SKM-1 (cell line): ENCODE results near the gene LLGL1.
"Not testable (repeated sequence)": the region's sequence is repeated elsewhere in the genome, so short reads cannot be mapped to it uniquely, and the experiment has no call there.

Experiments
- DNase-seq: peaks from one replicate; lab custom pipeline; 2025; ENCODE audit not compliant: unreplicated experiment; lab: John Stamatoyannopoulos, UW

LLGL1 gene

DNA sequence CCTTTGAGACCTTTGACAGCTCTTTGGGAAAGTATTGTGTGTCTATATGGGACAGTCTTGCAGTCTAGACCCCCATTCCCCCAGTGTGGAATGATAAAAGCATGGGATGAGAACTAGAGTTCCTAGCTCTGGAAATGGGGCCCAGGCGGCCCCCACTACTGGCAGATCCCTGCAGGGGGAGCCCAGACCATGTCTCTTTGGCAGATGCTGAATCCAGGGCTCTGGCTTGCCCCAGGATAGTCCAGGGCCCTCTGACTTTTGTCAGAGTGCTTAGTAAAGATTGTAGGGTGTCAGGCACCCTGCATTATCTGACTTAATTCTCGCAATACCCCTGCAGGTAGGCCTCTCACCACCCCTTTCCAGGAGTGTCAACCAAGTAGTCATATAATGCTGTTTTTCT is 33.5 kb upstream of the LLGL1 start:
- DNase-seq: no peak

DNA sequence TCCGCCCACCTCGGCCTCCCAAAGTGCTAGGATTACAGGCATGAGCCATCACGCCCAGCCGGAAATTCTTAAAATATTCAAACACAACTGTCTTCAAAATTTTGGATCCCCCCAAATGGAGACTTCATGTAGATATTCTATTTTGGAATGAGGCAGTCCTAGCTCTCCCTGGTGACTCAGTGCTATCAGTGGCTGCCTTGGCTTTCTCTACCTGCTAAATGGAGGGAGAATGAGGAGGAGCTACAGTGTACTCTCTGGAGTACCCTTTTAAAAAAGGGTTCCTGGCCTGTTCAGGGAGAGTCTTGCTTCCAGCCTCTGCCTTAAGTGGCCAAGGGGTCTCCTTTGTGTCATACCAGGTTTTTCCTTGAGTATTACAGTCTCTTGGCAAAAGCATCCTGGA is 31.0 kb upstream of the LLGL1 start:
- no peak for DNase-seq

DNA sequence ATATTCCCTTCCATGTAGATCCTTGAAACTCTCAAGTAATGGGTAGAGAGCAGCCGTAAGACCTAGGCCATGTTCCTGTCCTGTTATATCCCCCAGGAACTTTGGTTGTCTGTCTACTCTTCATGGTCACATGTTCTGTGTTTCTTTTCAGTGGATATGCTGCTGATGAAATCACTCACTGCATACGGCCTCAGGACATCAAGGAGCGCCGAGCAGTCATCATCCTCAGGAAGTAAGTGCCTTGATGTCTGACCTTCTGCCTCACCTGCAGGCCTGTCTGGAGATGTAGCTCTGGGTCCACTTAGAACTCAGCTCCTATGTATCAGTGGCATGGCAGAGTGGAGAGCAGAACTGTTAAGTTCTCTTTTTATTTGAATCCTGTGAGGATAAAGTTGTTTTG is 30.6 kb upstream of the LLGL1 start:
- DNase-seq: no peak

DNA sequence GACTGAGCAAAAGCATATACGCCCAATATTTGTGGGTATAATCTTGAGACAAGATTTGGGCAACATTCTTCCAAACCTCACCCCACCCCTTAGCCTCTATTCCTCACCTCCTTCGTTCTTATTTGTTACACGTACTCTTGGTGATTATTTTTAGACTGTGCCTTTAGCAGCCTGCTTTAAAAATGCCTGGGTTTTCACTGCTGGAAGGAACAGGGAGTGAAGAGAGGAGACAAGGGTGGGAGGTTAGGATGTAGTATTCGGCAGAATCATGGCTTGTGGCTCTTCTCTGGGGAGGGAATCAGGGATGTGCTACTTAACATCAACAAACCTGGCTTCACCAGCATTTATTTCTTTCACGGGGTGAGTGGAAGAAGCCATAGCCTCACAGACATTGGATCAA is 30.2 kb upstream of the LLGL1 start:
- no peak for DNase-seq

DNA sequence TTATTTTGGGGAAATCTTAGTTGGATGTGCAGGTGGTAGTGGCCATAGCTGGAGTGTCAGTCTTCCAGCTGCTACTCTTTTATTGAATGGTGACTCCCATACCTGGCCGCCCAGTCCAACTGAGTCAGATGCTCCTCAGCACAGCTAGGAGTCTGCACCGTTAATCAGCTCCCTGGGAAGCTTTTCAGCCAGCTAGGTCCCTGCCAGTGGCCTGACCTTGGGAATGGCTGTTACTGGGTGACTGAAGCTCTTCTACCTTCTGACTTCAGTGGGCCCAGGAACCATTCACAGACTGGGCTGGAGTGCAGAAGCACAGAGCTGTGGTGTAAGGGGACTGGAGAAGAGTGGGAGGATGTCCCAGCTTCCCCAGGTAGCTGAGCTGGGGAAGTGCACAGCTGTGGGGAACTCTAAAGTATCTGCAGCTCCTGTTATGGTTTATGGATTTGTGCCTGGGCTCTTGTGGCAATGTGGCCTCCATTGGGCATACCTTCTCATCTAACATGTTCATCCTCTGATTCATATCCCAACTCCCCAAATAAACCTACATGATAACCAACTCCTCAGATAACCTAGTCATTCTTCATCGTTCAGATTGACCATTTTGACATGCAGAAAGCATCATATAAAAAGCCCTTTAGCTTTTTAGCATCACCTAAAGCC is 27.8 kb upstream of the LLGL1 start:
- DNase-seq: no peak

DNA sequence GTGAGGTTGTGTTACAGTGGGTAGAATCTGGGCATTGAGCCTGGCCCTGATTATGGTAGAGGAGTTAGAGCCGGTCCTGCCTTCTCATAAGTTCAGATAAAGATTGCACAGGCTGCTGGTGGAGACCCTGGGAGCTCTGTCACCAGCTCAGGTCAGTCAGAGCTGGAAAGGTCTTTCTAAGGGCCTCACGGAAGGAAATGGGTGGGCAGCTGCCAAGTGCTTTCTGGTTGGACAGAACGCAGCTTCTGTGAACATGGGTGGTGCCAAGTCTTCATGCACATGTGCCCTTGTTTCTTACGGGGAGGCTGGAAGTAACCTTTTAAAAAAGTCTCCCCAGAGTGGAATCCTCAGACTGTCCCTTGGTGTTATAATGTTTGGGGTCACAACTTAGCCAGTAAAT is 26.9 kb upstream of the LLGL1 start:
- DNase-seq: no peak

DNA sequence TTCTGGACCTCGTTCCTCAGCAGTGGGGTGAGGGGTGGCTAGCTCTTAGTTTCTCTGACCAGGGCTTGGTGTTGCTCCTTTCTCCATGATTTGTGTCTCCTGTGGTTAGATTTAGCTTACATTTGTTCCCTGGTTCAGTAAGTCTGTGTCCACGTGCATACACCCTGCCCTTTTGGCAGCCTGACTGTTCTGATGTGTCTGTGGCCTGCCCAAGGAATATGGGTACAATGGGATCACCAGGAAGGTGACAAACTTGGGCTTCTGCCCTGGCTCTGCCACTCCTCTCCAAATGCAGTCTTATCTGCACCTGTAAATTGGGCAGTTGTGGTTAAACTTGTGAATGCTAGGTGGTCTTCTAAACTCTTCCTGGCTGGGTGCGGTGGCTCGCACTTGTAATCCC is 24.3 kb upstream of the LLGL1 start:
- no peak for DNase-seq

DNA sequence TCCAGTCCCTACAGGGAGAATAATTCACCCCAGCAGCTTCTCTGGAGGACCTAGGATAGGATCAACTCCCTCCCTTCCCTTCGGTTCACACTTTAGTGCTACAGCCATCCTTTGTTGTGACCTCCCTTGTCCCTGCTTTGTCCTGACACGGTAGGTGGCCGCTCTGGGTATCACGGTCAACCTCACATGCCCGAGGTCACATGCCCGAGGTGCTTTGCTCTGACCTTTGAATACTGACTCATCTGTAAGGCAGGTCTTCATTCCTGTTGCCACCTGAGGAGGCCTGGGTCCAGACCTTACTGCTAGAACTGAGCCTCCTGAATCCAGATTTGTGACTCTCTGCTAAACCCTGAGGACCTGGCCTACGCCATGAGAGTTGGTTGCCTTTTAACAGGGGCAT is 22.1 kb upstream of the LLGL1 start:
- no peak for DNase-seq

DNA sequence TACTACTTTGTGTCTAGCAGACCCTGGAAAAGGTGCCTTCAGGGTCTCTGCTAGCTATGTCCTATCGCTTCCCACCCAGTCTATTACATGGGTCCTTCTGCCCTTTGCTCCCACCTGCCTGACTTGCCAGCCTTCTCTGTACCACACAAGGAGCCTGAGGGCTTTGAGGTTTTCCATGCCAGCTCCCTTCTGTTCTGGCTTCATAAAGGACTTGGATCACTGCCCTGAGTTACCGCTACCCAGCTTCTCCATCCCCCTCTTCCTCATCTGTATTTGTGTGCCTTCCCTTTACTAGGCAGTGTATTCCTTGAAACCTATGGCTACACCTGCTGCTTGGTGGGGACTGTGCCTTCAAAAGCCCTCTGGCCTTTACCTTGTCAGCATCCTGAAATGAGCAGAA is 19.6 kb upstream of the LLGL1 start:
- DNase-seq: no peak

DNA sequence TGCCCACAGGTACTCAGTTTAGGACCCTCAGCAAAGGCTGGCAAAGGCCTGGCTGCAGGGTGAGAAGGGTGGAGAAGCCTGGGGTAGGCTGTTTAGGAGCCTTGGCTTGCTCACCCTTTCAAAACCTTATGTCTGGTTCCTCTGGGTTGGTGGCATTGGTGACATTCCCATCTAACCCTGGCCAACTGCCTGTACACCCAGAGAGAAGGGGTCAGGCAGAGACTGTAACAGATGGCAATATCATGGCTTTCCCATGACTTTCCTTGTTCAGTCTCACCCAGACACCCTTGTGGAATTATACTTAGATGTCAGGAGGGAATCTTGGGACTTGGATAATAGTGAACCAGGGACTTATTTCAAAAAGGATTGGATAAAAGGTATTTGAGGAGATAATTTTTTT is 18.5 kb upstream of the LLGL1 start:
- no peak for DNase-seq

DNA sequence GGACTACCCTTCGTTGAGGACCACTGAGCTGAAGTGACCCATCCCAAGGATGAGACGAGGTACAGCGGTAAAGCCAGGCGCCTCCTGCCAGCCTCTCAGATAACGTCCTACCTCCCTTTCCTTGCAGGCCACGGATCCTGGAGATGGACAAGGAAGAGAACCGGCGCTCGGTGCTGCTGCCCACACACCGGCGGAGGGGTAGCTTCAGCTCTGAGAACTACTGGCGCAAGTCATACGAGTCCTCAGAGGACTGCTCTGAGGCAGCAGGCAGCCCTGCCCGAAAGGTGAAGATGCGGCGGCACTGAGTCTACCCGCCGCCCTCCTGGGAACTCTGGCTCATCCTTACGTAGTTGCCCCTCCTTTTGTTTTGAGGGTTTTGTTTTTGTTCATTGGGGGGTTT is 17.3 kb upstream of the LLGL1 start:
- no peak for DNase-seq

DNA sequence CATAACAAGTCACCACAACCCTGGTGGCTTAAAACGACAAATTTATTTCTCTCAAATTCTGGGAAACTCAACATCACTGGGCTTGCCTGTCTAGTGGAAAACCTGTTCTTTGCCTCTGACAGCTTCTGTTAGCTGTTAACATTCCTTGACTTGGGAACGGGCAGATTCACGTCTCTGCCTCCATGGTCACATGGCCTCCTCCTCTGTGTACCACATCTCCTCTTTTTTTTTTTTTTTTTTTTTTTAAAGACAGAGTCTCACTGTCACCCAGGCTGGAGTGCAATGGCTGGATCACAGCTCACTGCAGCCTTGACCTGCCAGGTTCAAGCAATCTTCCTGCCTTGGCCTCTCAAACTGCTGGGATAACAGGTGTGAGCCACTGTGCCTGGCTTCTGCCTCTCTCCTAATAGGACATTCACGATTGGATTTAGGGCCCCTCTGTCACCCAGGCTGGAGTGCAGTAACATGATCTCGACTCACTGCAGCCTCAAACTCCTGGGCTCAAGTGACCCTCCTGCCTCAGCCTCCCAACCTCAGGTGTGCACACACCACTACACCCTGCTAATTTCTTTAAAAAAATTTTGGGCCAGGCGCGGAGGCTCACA is 11.7 kb upstream of the LLGL1 start:
- DNase-seq: no peak

DNA sequence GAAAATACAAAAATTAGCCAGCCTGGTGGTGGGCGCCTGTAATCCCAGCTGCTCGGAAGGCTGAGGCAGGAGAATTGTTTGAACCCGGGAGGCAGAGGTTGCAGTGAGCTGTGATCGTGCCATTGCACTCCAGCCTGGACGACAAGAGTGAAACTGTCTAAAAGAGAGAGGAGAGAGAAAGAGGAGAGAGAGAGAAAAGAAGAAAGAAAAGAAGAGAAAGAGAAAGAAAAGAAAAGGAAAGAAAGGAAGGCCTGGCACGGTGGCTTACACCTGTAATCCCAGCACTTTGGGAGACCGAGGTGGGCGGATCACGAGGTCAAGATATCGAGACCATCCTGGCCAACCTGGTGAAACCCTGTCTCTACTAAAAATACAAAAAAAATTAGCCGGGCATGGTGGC is 8.5 kb upstream of the LLGL1 start:
- DNase-seq: not testable (repeated sequence)

DNA sequence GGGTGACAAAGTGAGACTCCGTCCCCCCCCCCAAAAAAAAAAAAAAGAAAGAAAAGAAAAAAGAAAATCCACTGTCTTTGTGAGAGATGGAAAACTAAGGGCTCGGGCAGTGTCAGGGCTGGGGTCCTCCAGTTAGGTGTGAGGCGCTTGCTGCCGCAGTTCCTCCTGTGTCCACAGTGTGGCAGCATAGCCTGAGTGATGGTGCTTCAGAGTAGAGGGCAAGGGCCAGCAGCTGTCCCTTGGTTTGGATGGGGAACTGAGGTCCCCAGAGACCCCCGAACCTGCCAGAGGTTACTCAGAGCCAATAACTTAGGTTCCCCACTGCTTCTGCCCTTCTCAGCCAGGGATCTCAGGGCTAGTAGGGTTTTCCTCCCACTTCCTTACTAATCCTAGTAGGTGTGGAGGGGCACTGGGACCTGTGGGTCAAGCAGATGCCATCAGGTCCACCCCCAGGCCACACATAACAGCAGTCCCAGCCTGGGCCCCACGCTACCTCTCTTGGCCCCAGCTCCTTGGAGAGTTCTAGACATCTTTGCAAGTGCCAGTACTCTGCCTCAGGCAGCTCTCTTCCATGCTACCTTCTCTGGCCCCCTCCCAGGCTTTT is 7.9 kb upstream of the LLGL1 start:
- DNase-seq: peak; percentile 40

DNA sequence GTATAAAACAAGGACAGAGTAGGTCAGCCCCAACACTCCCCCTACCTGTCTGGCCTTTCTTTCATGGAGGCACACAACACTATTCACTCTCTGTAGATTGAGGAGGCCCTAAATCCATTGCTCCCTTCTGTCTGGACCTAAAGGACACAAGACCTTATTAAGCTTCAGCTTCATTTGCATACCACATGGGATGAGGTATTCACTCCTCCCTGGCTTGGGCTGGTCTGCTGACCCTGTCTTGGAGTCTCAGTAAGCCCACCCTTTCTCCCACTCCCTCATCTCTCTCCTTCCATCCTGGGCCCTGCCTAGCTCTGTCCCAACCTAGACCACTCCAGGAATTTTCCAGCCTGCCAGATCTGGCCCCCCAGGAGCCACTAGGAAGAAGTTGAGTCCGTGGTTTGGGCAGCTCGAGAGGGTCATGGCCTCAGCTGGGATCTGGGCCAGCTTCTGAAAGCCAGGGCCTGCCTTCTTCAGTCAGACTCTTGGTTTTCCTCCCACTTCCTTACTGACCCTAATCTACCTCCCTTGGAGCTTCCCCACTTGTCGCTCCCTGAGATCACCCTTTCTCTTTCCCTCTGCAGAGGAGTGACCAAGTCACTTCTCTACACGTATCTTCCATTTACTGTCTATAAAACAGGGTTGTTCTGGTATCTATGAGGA is 6.5 kb upstream of the LLGL1 start:
- no peak for DNase-seq

DNA sequence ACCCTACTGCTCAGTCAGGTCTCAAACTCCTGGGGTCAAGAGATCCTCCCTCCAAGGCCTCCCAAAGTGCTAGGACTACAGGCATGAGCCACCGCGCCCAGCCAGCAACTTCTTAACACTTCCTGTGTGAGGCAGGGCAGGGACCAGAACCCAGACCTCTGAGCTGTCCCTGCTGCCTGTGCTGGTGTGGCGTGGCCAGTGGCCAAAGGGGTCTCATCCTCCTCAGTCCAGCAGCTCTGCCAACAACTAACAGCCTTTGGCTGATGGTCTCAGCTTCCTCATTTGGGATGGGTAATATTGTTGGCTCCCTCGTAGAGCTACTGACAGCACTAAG is 1.4 kb upstream of the LLGL1 start:
- DNase-seq: no peak

DNA sequence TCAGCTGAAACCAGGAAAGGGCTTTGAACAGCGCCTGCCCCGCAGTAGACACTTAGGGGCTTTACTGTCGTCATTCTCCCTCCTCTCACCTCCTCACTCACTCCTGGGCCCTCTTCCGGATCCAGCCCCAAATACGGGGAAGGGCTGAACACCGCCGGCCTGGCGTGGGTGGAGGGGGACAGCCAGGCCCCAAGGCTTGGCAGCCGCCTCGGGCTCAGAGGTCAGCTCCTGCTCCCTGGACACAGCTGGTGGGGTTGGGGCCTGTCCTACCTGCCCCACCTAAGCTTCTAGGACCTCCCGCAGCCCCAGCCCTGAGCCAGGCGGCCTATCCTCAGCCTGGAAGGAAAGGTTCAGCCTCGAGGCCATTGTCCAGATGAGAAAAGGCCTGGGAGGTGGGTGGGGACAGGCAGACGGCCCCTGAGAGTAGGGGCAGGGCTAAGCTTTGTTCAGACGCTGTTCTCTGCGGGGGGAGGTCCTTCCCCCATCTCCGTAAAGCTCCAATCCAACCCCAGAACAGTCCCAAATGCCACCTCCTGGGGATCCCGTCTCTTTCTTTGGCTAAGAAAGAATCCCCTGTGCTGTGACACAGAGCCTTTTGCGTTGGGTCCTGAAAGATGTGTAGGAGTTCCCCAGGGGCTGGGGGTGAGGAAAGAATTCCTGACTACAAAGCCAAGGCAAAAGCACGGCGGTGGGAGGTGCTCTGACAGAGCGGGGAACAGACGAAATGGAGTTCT is 881 bp upstream of the LLGL1 start:
- DNase-seq: no peak

DNA sequence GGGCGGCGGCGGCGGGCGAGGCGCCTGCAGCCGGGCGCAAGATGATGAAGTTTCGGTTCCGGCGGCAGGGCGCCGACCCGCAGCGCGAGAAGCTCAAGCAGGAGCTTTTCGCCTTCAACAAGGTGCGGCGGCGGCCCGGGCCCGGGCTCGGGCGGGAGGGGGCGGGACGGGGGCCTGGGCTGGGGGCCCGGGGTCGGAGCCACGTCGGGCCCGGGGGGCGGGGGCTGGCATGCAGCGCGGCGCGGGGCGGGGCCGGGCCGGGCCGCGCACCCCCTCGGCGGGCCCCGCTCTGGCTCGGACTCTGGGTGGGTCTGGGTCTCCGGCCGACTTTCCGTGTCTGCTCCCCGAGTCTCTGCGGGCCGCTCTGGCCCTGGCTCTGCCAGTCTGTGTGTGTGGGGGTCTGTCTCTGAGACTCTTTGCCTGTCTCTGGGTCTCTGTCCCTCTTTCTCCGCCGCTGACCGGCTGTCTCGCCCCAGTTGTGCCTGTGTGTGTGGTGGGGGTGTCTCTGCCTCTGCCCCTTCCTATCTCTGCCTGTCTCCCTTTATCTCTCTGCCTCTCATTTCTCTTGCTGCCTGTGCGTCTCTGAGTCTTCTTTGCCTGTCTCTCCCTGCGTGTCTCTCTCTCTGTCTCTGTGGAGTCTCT is 328 bp downstream of the LLGL1 start:
- no peak for DNase-seq

DNA sequence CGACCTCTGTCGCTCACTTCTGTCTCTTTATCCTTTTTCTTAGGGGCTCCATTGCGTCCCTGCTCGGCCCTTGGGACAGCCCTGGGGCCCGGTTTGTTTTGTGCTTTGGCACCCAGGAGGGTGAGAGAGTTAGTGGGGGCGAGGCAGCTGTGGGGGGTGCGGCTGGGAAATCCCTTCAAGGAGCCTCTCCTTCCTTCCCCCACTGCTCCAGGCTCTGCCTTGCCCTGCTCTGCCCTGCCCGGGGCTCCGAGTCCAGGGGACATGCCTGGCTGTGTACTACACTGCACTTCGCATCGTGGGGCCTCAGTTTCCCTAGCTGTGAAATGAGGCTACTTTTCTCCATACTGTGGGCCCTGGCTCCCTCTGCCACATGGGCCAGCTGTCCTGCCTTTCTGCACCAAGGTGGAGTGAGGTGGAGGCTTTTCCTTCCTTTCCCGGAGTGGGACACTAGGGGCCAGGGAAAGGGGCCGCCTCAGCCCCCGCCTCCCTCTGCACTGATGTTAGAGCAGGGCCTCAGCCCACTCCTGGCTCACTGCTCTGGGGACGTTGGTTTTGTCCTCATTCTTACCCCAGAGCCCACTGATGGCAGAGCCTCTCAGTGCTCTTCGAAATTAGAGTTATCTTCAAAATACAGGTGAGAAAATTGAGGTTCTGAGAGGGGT is 980 bp downstream of the LLGL1 start:
- no peak for DNase-seq

DNA sequence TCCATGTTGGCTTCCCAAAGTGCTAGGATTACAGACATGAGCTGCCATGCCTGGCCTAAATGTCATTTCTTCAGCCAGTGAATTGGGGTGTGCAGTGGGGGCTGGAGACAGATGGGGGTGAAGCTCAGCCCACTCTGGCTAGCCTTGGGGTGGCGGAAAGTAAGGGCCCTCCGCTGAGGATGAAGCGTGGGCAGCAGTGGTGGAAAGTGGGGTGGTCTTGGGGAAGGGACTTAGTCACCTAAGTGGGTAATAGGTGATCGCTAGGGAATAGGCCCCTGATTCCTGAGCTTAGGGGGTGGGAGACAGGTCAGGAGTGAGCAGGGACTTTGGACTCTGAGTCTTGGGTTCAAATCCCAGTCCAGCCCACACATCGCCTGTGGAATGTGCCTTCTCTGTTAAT is 2.2 kb downstream of the LLGL1 start:
- DNase-seq: no peak

DNA sequence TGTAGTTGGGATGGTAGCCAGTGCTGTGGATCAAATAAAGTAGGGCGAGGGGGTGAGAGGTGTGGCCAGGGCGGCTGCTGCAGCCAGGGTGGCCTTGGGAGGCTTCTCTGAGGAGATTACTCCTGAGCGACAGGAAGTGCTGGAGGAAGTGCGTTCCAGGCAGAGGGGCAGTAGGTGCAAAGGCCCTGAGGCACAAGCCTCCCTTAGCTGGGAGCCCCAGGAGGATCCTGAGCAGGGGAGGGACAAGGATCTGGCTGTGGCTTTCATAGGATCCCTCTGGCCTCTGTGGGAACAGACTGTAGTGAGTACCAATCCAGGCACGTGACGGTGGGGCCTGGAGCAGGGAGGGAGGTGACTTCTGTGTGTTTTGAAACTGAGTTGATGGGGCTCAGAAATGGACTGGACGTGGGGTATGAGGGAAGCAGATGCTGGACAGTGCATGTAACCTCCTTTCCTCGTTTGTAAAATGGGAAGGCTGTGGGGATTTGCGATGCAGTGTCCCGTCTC is 2.8 kb downstream of the LLGL1 start:
- DNase-seq: no peak
